ENCODE results near the gene ZNF846.
"Not testable (repeated sequence)": the region's sequence is repeated elsewhere in the genome, so short reads cannot be mapped to it uniquely, and the experiment has no call there.

The ZNF846 gene

DNA sequence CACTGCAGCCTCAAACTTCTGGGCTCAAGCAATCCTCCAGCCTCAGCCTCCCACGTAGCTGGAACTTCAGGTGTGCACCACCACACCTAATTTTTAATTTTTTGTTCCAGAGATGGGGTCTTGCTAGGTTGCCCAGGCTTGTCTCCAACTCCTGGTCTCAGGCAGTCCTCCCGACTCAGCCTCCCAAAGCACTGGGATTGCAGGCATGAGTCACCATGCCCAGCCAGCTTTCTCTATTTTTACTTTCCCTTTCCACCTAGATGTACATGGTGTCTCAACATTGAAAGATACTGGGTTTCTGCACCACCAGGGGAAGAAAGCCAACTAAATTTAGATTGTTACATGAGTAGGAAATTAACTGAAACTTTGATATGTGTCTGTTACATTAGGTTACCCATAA, 13.8 kb upstream of the ZNF846 start:
- no peak for DNase-seq

DNA sequence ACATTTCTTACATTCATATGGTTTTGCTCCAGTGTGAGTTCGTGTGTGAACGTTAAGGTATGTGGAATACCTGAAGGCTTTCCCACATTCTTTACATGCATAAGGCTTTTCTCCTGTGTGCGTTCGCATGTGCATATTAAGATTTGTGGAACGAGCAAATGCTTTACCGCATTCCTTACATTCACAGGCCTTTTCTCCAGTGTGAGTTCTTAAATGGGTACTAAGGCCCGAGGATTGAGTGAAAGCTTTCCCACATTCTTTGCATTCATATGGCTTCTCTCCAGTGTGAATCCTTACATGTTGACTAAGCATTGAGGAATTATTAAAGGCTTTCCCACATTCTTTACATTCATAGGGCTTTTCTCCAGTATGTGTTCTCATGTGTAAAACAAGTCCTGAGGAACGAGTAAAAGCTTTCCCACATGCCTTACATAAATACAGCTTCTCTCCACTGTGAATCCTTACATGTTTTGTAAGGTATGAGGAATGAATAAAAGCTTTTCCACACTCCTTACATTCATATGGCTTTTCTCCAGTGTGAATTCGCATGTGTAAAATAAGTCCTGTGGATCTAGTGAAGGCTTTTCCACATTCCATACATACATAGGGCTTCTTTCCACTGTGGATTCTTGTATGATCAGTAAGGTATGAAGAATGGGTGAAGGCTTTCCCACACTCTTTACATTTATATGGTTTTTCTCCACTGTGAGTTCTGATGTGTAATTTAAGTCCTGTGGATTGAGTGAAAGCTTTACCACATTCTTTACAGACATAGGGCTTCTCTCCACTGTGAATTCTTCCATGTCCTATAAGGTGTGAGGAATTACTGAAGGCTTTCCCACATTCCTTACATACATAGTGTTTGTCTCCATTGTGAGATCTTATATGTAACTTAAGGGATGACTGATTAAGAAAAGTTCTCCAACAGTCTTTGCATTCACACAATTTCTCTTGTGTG, 10.7 kb downstream of the ZNF846 start:
- no peak for DNase-seq

DNA sequence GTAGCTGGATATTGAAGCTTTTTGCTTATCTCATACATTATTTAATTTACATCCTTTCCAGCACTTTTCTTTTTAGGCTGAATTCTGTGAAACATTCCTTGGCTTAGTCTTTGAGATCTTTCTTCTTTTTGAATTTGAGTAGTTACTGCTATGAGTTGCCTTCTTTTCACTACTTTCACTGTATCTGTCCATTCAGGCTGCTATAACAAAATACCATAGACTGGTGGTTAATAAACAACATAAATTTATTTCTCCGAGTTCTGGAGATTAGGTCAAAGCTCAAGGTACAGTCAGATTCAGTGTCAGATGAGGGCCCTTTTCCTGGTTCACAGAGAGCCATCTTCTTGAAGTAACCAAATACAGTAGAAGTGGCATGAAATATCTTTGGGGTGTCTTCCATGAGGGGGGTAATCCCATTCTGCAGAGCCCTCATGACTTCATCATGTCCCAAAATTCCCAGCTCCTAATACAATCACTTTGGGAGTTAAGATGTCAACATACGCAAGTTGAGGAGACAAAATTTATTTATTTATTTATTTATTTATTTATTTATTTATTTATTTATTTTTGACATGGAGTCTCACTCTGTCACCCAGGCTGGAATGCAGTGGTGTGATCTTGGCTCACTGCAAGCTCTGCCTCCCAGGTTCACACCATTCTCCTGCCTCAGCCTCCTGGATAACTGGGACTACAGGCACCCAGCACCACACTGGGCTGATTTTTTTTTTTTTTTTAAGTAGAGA, 15.7 kb downstream of the ZNF846 start:
- no peak for DNase-seq

DNA sequence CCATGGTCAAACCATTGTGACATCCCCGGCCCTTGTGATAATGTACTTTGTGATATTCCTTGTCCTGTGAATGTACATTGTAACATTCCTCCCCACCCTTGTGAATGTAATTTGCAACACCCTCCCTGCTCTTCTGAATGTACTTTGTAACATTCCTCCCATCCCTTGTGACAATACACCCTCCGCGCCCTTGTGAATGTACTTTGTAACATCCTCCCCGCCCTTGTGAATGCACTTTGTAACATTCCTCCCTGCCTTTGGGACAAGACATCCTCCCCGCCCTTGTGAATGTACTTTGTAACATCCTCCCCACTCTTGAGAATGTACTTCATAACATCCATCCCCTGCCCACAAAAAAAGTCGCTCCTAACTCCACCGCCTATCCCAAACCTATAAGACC, 17.1 kb downstream of the ZNF846 start:
- DNase-seq: no peak

DNA sequence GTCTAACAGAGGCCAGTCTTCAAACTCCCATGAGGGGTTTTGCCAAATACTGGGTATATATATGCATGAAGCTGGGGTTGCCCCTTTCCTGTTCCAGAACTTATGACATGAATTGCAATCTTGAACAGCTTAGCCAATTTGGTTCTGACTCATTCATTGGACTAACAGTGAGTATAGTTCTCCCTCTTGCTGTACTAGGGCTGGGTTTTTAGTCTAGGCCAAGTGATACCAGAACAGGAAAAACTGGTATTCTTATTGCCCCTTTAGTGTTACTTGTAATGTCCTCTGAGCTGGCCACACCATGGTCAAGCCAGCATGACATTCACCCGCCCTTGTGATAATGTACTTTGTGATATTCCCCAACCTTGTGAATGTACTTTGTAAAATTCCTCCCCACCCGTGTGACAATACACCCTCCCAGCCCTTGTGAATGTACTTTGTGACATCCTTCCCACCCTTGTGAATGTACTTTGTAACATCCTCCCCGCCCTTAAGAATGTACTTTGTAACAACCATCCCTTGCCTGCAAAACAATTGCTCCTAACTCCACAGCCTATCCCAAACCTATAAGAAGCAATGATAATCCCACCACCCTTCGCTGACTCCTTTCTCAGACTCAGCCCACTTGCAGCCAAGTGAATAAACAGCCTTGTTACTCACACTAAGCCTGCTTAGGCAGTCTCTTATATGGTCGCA, 26.9 kb downstream of the ZNF846 start:
- DNase-seq: no peak

DNA sequence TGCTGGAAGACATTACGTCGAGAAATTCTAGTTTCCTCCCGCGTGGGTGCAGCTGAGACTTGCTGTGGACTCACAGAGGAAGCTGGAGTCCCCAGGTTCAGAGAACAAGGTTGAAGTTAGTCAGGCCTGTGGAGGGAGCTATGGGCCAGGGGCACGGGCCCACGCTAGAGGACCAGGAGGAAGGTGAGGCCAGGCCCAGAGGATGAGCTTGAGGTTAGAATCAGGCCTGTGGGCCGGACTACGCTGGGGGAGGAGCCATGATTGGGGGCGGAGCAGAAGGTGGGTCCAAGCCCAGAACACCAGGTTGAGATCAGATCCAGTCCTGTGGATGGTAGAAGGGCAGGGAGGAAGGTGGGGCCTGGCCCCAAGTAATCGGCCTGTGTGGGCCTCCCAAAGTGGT, 32.6 kb downstream of the ZNF846 start:
- DNase-seq: no peak

DNA sequence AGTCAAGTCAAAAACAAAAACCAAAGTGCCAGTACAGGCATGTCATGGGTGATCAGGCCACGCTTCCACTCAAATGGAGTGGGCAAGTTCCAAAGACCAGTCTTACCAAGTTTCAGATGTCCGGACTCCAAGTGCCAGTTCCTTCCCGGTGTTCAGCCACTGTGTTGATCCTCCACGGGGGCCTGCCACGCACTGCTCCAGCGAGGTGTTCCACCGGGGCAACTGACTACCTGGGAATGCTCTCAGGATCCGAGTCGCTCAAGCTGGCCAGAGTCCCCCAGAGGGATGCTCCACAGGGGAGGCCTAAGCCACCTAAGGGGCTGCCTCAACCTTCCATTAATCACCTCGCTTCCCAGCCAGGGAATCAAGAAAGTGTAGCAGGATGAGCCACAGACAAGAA, 38.5 kb downstream of the ZNF846 start:
- not testable (repeated sequence) for DNase-seq

DNA sequence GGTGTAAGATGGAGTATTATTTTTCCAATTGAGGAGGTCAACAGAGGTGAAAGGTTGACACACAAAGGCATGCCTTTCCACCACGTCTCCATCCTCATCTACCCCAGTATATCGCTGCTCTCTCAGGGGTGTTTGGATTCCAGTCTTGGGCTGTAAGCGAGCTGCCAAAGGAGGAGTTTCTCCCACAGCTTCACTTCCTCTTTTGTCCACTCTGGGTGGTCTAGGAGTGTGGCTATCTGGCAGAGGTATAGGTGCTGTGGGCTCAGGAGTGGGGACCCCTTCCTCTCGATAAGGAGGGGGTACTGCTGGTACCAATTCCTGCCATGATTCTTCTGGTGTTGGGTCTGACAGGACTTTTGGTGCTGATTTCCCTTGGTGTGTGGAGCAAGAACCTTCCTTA, 39.4 kb downstream of the ZNF846 start:
- DNase-seq: no peak

DNA sequence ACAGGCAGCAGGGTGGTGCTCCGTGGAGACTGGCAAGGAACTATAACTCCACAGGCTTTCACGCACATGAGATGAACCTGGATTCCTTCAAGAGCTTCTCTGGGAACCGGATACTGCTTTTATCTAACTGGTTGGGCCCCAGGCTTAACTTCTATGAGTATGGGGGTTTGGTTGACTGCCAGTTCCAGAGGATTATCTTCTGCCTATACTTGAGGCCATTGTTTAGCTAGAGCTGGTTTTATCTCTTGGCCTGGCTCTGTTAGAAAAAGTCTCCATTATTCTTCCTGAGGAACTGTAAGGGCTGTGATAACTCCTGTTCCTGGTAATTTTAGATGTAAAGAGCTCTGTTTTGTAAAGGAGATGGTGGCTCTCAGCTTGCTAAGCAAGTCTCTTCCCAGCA, 40.9 kb downstream of the ZNF846 start:
- DNase-seq: no peak

DNA sequence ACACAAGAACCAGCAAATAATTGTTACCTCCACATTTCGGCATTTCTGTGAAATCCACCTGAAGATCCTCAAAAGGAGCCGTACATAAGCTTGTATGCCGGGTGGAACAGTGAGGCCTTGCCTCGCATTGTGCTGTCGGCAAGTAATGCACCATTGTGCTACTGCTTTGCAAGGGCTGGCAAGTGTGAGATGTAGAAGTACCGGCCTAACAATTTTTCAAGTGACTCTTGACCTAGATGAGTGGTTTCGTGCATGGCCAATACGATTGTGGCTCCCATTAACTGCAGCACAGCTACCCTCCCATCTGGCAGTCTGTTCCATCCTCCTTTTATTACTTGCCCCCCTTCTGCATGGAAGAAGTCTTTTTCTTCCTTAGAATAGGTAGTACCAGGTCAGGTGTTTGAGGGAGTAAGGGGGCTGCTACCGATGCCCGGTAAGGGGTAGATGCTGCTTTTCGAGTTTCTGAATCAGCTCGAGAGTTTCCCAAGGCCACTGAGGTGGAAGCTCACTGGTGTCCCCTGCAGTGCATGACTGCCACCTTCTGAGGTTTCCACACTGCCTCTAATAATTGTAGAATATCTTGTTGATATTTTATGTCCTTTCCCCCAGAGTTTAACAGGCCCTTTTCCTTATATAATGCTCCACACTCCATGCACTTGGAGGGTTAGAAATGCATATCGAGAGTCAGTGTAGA, 42.9 kb downstream of the ZNF846 start:
- DNase-seq: not testable (repeated sequence)

DNA sequence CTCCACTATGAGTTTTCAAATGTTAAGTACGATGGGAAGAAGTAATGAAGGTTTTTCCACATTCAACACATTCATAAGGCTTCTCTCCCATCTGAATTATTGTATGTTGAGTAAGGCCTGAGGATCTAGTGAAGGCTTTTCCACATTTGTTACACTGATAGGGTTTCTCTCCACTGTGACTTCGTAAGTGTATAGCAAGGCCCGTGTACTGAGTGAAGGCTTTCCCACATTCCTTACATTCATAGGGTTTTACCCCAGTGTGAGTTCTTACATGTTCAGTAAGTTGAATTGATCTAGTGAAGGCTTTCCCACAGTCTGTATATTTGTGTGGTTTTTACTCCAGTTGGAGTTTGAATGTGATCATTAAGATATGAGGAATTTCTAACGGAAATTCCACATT, 44.4 kb downstream of the ZNF846 start:
- no peak for DNase-seq

DNA sequence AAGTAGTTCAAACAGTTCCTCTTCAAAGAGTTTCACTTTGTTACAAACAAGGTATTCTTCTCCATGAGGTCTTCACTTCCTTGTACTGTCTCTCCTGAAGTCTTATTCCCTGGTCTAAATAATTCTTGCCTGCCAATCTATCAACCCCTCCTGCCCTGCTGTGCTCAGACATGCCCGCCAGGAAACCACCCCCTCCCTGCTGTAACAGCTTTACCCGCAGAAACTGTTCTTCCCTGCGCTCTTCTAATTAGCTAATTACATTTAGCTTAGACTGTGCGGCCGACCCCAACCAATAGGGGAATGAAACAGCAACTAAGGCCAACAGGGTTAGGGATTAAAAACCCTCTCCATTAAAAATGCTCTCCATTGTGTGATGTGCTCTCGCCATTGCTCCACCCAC, 46.7 kb downstream of the ZNF846 start:
- no peak for DNase-seq

DNA sequence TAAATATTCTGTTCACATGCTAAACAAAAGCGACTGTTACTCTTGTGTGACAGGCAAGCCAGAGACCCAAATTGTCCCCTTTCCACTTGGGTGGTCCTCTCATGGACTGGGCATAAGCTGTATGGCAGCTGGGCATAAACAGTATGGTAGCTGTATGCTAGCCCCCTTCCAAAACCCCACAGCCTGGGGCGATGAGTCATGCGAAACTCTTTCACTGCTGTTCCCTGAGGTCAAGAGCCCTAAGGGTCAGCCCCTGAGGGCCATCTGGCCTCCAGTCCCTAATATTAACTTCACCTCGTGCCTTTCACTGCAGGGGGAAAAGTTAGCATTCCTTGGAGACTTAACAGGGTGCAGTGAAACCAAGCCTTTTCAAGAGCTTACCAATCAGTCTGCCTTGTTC, 48.0 kb downstream of the ZNF846 start:
- no peak for DNase-seq

DNA sequence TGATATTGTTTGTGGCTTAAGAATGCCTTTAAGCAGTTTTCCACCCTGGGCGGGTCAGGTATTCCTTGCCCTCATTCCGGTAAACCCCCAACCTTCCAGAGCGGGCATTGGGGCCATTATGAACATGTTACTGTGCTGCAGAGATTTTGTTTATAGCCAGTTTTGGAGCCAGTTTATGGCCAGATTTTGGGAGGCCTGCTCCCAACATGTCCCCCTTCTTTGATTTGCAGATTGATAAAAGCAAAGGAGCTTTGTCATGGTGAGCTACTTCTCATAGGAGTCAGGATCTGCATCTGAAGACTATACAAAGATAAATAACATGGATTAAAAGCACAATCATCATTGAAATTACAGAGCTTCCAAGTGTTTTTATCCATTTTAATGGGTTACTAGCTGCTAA, 56.7 kb downstream of the ZNF846 start:
- no peak for DNase-seq

DNA sequence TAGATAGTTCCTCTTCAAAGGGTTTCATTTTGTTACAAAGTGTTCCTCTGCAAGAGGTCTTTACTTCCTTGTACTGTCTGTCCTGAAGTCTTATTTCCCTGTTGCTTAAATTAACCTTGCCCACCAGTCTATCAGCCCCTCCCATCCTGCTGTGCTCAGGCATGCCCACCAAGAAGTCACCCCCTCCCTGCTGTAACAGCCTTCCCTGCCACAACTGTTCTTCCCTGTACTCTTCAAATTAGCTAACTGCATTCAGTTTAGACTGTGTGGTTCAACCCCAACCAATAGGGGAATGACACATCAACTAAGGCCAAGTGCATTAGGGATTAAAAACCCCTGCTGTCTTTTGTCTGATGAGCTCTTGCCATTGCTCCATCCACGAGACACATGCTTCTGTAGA, 59.2 kb downstream of the ZNF846 start:
- no peak for DNase-seq

DNA sequence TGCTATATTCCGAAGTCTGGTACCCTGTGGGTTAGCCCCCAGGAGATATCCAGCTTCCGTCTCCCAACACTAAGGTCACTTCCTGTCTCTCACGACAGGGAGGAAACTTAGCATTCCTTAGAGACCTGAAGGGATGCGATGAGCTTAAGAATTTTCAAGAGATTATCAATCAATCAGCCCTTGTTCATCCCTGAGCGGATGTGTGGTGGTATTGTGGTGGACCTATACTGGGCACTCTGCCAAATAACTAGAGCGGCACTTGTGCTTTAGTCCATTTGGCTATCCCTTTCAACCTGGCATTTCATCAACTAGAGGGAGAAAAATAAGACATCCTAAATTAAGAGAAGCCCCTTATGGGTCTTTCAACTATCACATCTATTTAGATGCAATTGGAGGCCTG, 62.7 kb downstream of the ZNF846 start:
- DNase-seq: no peak

DNA sequence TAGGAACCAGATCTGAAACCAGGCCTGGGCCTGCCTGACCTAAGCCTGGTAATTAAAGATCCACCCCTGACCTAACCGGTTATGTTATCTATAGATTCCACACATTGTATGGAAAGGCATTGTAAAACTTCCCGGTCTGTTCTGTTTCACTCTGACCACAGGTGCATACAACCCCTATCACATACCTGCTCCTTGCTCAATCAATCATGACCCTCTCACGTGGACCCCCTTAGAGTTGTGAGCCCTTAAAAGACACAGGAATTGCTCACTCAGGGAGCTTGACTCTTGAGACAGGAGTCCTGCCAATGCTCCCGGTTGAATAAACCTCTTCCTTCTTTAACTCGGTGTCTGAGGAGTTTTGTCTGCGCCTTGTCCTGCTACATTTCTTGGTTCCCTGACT, 66.4 kb downstream of the ZNF846 start:
- no peak for DNase-seq
